ENCODE results near the gene SLC25A29.
"Not testable (repeated sequence)": the region's sequence is repeated elsewhere in the genome, so short reads cannot be mapped to it uniquely, and the experiment has no call there.

Gene SLC25A29

GRCh38 chr14:100346306-100347091 is 40.3 kb upstream of the SLC25A29 start:
- H3K27ac ChIP-seq, result no peak overlapping the region
- TF ChIP-seq CTCF (conservative IDR thresholded peaks at IDR 0.05; ENCODE audit: low read depth), result no peak
- CTCF ChIA-PET, result interaction anchor here (0.6 kb wide), 1 partner anchor 34 kb away, joined by 3 read pairs; no protein-coding TSS in a partner anchor
- POLR2A ChIA-PET (ENCODE audit: low non-redundant PET), result no interaction called here
- DNase-seq (ENCODE audit: low spot score), result no peak

- DNase-seq (ENCODE audit: low spot score), result no peak
- ChIA-PET POLR2A (ENCODE audit: low non-redundant PET) (no interaction called here), CTCF (no interaction called here)
- no peak overlapping the region for H3K27ac ChIP-seq
- TF ChIP-seq CTCF (conservative IDR thresholded peaks at IDR 0.05; ENCODE audit: low read depth), result no peak
Observed at GRCh38 chr14:100345711-100346110, 39.5 kb upstream of the SLC25A29 start.

- CTCF ChIA-PET; POLR2A ChIA-PET (ENCODE audit: low non-redundant PET); H3K27ac ChIP-seq; DNase-seq (ENCODE audit: low spot score): not testable (repeated sequence)
Observed at GRCh38 chr14:100344657-100345056, 38.4 kb upstream of the SLC25A29 start.

GRCh38 chr14:100342826-100343225 is 36.6 kb upstream of the SLC25A29 start:
- DNase-seq (ENCODE audit: low spot score); POLR2A ChIA-PET (ENCODE audit: low non-redundant PET); H3K27ac ChIP-seq: not testable (repeated sequence)
- CTCF ChIA-PET, result interaction anchor here (0.7 kb wide), 1 partner anchor 58 kb away, joined by 3 read pairs; no protein-coding TSS in a partner anchor

GRCh38 chr14:100342195-100342594 is 36.0 kb upstream of the SLC25A29 start:
- TF ChIP-seq CTCF (conservative IDR thresholded peaks at IDR 0.05; ENCODE audit: low read depth), result no peak
- CTCF ChIA-PET, result interaction anchor here (0.7 kb wide), 1 partner anchor 281 kb away, joined by 3 read pairs; no protein-coding TSS in a partner anchor
- POLR2A ChIA-PET (ENCODE audit: low non-redundant PET), result no interaction called here
- no peak for DNase-seq (ENCODE audit: low spot score)
- no peak overlapping the region for H3K27ac ChIP-seq

GRCh38 chr14:100341301-100342031 is 35.2 kb upstream of the SLC25A29 start:
- DNase-seq (ENCODE audit: low spot score), result peak; percentile 27
- no peak for TF ChIP-seq CTCF (conservative IDR thresholded peaks at IDR 0.05; ENCODE audit: low read depth)
- H3K27ac ChIP-seq, result no peak overlapping the region; the same call in 1 of the 2 replicates
- CTCF ChIA-PET, result interaction anchor here (0.6 to 0.7 kb wide), 2 partner anchors 29 to 280 kb away, joined by 3 read pairs; no protein-coding TSS in a partner anchor
- POLR2A ChIA-PET (ENCODE audit: low non-redundant PET), result no interaction called here

- POLR2A ChIA-PET (ENCODE audit: low non-redundant PET), result no interaction called here
Observed at GRCh38 chr14:100340423-100340813, 34.2 kb upstream of the SLC25A29 start.

More at GRCh38 chr14:100340423-100340813, 34.2 kb upstream of the SLC25A29 start:
- CTCF ChIA-PET, result interaction anchor here (0.6 kb wide), 1 partner anchor 38 kb away, joined by 3 read pairs; no protein-coding TSS in a partner anchor
- no peak overlapping the region; the same call in 1 of the 2 replicates for H3K27ac ChIP-seq
- DNase-seq (ENCODE audit: low spot score), result no peak
- TF ChIP-seq CTCF (conservative IDR thresholded peaks at IDR 0.05; ENCODE audit: low read depth), result no peak
